GM21381 (cell line): ENCODE measurements around the gene CEP68.
"Not testable (repeated sequence)": the region's sequence is repeated elsewhere in the genome, so short reads cannot be mapped to it uniquely, and the experiment has no call there.

Experiments
- ATAC-seq: cut with Tn5 transposase; IDR thresholded peaks from one replicate; pipeline ENCODE4 v1.9.1; 2021; ENCODE audit warnings: mild to moderate bottlenecking, moderate library complexity; ENCODE audit not compliant: unreplicated experiment

The CEP68 gene

DNA sequence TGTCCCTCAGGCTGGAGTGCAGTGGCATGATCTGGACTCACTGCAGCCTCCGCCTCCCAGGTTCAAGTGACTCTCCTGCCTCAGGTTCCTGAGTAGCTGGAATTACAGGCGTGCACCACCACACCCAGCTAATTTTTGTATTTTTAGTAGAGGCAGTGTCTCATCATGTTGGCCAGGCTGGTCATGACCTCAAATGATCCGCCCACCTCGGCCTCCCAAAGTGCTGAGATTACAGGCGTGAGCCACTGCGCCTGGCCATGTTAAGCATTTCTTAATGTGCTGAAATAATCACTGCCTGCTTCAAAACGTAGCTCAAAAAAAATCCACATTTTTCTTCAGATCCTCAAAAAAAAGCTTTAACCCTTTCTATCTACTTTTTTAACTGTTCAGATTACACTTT lies 69.2 kb downstream of the CEP68 start:
- not testable (repeated sequence) for ATAC-seq

DNA sequence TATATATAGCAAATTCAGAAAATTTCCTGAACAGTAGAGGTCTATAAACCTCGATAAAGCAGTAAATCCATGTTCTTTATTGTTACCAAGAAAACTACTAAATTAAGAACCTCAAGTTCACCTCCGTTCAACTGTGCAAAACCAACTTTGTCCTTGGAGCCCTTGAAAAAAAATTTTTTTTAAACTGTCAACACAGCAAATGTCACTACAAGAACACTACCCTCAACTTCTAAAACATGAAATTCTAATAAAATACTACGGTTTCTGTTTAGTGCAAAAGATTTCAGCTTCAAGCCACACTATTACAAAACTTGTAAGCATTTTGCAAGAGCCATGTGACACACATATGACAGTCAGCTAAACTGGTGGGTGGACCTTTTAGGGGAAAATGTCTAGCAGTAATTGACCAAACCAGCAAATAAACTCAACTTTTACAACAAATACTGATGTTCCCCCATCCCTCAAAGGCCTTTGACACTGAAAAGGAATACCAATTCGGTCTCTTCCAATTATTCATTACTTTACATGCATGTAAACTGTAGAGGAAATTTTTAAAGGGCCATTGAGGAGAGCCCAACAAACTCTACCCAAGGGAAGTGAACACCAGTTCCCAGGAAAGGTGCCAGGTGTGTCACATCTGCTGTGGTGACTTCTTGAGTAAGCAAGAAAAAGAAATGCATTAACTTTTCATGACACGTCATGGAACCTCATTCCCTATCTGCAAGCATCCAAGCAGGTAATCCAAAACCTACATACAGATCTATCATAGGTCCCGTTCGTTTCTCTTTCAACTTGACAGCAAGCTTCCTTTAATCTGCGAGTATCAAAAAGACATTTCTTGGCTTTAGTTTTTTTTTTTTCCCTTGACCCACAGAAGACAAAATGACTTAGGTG lies 72.3 kb downstream of the CEP68 start:
- no peak for ATAC-seq

DNA sequence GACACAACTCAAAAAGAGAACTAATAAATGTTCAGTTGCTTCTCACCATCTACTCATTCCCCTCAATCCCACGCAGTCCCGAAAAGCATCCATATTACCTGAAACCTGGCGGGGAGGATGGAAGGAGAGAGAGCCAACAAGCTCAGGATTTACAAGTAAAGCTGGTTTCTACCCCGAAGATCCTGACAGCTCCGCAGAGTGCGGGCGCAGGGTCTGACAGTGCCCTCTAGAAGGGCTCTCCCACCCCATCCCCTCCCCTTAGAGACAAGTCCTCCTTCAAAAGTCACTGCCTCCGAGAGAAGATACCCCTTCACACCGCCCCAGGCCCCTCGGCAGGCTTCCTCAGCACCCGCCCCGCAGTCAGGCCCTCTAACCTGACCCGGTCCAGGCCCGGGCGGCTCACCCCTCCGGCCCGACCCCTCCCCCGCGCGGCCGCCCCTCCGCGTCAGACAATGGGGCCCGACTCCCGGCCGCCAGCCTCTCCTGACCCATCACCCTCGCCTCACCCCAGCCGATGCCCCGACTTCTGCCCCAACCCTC lies 73.1 kb downstream of the CEP68 start:
- ATAC-seq, result peak; percentile 5

DNA sequence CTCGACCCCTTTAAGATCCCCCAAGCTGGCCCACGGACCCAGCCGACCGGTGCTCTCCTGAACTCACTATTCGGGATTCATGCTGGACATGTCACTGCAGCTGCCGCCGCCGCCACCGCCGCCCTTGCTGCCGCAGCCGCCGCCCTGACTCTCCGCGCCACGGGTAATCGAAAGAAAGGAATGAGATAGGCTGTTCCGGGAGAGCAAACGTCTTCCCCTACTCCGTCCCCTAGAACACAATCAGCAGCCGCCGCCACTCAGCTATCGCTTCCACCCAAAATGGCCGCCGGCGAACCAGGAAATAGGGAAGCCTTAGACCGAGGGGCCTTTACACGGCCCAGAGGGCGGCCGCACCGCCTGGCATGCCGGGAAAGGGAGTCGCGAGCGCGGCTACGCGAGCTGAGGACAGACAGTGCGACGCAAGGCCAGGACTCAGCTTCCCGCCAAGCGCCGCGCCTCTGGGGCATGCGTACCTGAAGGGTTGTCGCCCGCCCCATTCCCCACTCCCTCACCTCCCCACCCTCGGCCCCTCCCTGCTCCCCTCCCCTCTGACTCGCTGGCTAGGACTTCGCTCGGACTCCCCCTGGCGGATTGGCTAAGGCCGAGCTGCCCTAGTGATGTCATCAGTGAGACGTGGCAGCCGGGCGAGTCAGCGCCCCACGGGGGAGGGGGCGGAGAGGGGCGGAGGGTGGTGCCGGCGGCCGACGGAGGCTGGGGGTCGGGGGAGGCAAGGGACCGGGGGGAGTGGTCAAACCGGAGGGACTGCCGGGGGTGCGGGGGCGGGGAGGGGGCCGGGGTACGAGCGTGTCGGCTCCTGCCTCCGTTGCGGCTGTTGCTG lies 73.8 kb downstream of the CEP68 start, which contains the start of gene RAB1A:
Gene RAB1A, minus strand, starts transcription at position 281 of the 838 bp plus-strand sequence. Its CDS starts 191 bp downstream, at position 90.
- peak; percentile 96 for ATAC-seq

DNA sequence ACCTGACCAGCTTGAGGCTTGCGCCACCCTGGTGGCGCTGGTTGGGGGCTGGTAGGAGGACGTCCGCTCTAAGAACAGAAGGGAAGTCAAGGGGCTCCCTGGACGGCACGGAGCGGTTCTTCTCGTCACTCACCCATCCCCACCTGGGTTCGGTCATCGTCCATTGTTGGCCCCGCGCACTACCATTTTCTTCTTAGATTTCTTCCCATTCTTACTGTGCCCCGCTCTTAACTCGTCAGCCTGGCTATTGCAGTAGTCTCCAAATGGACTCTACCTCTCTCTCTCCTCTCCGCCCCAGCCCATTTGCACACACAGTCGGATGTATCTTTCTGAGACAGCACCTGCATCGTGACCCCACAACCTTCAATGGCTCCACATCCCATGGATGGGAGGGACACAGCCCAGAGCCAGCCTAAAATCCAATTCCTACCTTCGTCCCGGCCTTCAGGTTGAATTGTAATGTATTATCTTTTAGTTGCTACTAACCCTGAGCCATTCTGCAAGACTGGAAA lies 74.5 kb downstream of the CEP68 start:
- ATAC-seq, result peak; percentile 19

DNA sequence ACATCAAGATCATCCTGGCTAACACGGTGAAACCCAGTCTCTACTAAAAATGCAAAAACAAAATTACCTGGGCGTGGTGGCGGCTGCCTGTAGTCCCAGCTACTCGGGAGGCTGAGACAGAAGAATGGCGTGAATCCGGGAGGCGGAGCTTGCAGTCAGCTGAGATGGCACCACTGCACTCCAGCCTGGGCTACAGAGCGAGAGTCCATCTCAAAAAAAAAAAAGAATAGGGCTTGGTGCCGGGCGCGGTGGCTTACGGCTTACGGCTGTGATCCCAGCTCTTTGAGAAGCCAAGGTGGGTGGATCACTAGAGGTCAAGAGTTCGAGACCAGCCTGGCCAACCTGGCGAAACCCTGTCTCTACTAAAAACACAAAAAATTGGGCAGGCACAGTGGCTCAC lies 76.7 kb downstream of the CEP68 start:
- ATAC-seq, result not testable (repeated sequence)

DNA sequence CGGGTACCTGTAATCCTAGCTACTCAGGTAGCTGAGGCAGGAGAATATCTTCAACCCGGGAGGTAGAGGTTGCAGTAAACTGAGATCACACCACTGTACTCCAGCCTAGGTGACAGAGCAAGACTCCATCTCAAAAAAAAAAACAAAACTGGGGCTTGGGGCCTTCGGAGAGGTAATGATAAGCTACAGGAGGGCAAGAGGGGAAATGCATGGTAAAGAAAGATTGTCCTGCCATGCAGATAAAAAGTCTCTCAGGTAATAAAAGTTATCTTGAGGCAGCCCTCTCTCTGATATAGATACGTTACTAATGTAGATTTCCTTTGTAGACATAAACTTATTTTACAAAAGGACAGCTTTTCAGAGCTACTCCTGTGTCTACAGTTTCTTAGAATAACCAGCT lies 77.4 kb downstream of the CEP68 start:
- ATAC-seq, result no peak

DNA sequence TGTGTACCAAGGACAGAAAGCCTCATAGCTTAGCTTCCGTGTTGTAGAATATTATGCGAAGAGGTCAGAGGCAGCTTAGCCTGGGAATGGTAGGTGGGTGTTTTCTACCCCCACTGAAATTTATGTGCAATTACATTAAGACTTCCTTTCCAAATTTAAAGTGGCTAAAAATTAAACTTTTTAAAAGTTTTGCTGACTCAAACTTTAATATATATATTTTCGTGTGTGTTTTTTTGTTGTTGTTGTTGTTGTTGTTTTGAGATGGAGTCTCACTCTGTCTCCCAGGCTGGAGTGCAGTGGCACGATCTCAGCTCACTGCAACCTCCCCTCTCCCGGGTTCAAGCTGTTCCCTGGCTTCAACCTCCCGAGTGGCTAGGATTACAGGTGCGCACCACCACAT lies 77.9 kb downstream of the CEP68 start:
- no peak for ATAC-seq

DNA sequence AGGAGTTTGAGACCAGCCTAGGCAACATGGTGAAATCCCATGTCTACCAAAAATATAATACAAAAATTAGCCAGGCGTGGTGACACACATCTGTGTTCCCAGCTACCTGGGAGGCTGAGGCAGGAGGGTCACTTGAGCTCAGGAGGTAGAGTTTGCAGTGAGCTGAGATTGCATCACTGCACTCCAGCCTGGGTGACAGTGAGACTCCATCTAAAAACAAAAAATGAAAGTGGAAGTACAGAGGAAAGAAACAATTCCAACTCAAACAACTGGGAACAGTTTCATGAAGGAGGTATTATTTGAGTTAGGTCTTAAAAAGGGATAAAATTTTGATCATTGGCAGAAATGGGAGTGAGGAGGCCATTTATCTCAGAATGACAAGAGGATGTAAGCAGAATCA lies 80.0 kb downstream of the CEP68 start:
- no peak for ATAC-seq
